B cell (primary cell): ENCODE results near the gene ADAMTS12.

Source experiments
- CTCF ChIP-seq: fragments of 200-600 bp; IDR thresholded peaks from one replicate; pipeline ENCODE4 v1.8.0; 2022; ENCODE audit warnings: antibody characterized with exemption, mild to moderate bottlenecking
- EZH2 ChIP-seq: IDR thresholded peaks from 2 replicates; pipeline ENCODE4 v1.6.1; 2012; ENCODE audit warnings: borderline replicate concordance, low read depth, mild to moderate bottlenecking, moderate library complexity, low read length; ENCODE audit not compliant: insufficient read depth, poor library complexity, severe bottlenecking

- TF ChIP-seq EZH2 (no peak), CTCF (no peak)
Measured at GRCh38 chr5:33756491-33756890, 135.3 kb downstream of the ADAMTS12 start.
